HepG2 (cell line): ENCODE measurements around the gene CARS2. TPM values are rescaled to one million over a fixed set of nuclear protein-coding genes. Genes with fewer than 3 reads are reported as not detected.

Experiments used
- ASH2L ChIP-seq: fragments of 300-600, 200-600 bp; sonication (generic); IDR thresholded peaks from 2 replicates; pipeline ENCODE4 v1.7.0; 2017; ENCODE audit warnings: low read depth, mild to moderate bottlenecking, moderate library complexity, mixed read lengths, low read length; ENCODE audit not compliant: insufficient read length
- ATRX ChIP-seq: sonication (generic); formaldehyde crosslinking; IDR thresholded peaks from 2 replicates; pipeline ENCODE4 v1.4.0; 2020; ENCODE audit warnings: missing genetic modification reagents, borderline replicate concordance
- CENPBD1 ChIP-seq: sonication (generic); formaldehyde crosslinking; IDR thresholded peaks from 2 replicates; pipeline ENCODE4 v1.8.0; 2022; ENCODE audit warnings: missing genetic modification reagents, low read depth, mild to moderate bottlenecking, borderline replicate concordance
- CHCHD3 ChIP-seq: sonication (generic); formaldehyde crosslinking; IDR thresholded peaks from 2 replicates; pipeline ENCODE4 v1.8.0; 2022; ENCODE audit warnings: mild to moderate bottlenecking, missing genetic modification reagents, moderate library complexity
- E2F5 ChIP-seq: sonication (generic); formaldehyde crosslinking; conservative IDR thresholded peaks from 2 replicates; pipeline ENCODE4 v1.4.0; 2020; ENCODE audit warnings: missing genetic modification reagents
- FOSL1 ChIP-seq: sonication (generic); formaldehyde crosslinking; IDR thresholded peaks from 2 replicates; pipeline ENCODE4 v1.9.0; 2021; ENCODE audit warnings: missing genetic modification reagents, borderline replicate concordance
- HNRNPLL ChIP-seq: fragments of 200-400 bp; formaldehyde crosslinking; IDR thresholded peaks from 2 replicates; pipeline ENCODE4 v1.6.1; 2017; ENCODE audit warnings: mild to moderate bottlenecking, low read depth, low read length; ENCODE audit not compliant: poor library complexity, severe bottlenecking
- KDM5B ChIP-seq: sonication (generic); formaldehyde crosslinking; IDR thresholded peaks from 2 replicates; pipeline ENCODE4 v1.4.0; 2020; ENCODE audit warnings: missing genetic modification reagents, mild to moderate bottlenecking, borderline replicate concordance
- NKX3-1 ChIP-seq: sonication (generic); formaldehyde crosslinking; IDR thresholded peaks from 2 replicates; pipeline ENCODE4 v1.5.0; 2020; ENCODE audit warnings: missing genetic modification reagents
- PAXIP1 ChIP-seq: sonication (generic); formaldehyde crosslinking; conservative IDR thresholded peaks from 2 replicates; pipeline ENCODE4 v1.4.0; 2020; ENCODE audit warnings: mild to moderate bottlenecking, missing genetic modification reagents, moderate library complexity
- RCOR2 ChIP-seq: IDR thresholded peaks from 2 replicates; pipeline ENCODE4 v1.6.1; 2016; ENCODE audit warnings: missing biosample characterization, missing genetic modification reagents
- SNAI1 ChIP-seq: sonication (generic); formaldehyde crosslinking; IDR thresholded peaks from 2 replicates; pipeline ENCODE4 v1.5.0; 2020; ENCODE audit warnings: mild to moderate bottlenecking, missing genetic modification reagents, borderline replicate concordance
- ZNF282 ChIP-seq: fragments of 450-650 bp; IDR thresholded peaks from 2 replicates; pipeline ENCODE4 v1.6.1; 2018; ENCODE audit not compliant: partially characterized antibody
- ZNF543 ChIP-seq: sonication (generic); formaldehyde crosslinking; IDR thresholded peaks from 2 replicates; pipeline ENCODE4 v1.4.0; 2020; ENCODE audit warnings: mild to moderate bottlenecking, missing genetic modification reagents
- ZNF879 ChIP-seq: sonication (generic); formaldehyde crosslinking; IDR thresholded peaks from 2 replicates; pipeline ENCODE4 v1.8.1; 2023; ENCODE audit warnings: missing genetic modification reagents
- polyA plus RNA-seq, 8 experiments: library from polyadenylated mRNA; depleted of rRNA in 3 of 8; stranded (reverse) in 7 of 8; unstranded in 1 of 8; fragments of >200 nt; fragmentation: Illumina TruSeq in 4 of 8; extraction: Trizol in 4 of 8; gene quantifications; 2 replicates each; pipeline versions ENCODE4 v1.2.1 to v1.2.3, GENCODE V29; 2011 to 2016; ENCODE audit warnings: low read depth in 4 of 8, missing spikeins in 1 of 8, mixed read lengths in 1 of 8; ENCODE audit not compliant: insufficient read depth in 1 of 8
- total RNA-seq, 5 experiments: library from RNA; depleted of rRNA; stranded (reverse); fragments of >200 nt; fragmentation: Illumina TruSeq; extraction: Trizol; gene quantifications; 2 replicates each; pipeline ENCODE4 v1.2.3, GENCODE V29; 2016; ENCODE audit warnings: low read depth in 1 of 5
- TF ChIP-seq, protein P1 (sequence below): sonication (generic); formaldehyde crosslinking; conservative IDR thresholded peaks from 2 replicates; pipeline ENCODE4 v1.8.0; 2022; ENCODE audit warnings: low read depth, missing genetic modification reagents
- TF ChIP-seq, protein P2 (sequence below): sonication (generic); formaldehyde crosslinking; IDR thresholded peaks from 2 replicates; pipeline ENCODE4 v1.5.1; 2020; ENCODE audit warnings: missing genetic modification reagents, mild to moderate bottlenecking, borderline replicate concordance
- TF ChIP-seq, protein P3 (sequence below): sonication (generic); formaldehyde crosslinking; IDR thresholded peaks from 2 replicates; pipeline ENCODE4 v1.8.0; 2022; ENCODE audit warnings: missing genetic modification reagents, mild to moderate bottlenecking, borderline replicate concordance

Gene CARS2
- total and polyA plus RNA-seq, 2 of the 13 experiments (the other 11 are each of a cell fraction or from before 2014, with no cell fraction given), result 41.1 to 59.3 TPM

DNA sequence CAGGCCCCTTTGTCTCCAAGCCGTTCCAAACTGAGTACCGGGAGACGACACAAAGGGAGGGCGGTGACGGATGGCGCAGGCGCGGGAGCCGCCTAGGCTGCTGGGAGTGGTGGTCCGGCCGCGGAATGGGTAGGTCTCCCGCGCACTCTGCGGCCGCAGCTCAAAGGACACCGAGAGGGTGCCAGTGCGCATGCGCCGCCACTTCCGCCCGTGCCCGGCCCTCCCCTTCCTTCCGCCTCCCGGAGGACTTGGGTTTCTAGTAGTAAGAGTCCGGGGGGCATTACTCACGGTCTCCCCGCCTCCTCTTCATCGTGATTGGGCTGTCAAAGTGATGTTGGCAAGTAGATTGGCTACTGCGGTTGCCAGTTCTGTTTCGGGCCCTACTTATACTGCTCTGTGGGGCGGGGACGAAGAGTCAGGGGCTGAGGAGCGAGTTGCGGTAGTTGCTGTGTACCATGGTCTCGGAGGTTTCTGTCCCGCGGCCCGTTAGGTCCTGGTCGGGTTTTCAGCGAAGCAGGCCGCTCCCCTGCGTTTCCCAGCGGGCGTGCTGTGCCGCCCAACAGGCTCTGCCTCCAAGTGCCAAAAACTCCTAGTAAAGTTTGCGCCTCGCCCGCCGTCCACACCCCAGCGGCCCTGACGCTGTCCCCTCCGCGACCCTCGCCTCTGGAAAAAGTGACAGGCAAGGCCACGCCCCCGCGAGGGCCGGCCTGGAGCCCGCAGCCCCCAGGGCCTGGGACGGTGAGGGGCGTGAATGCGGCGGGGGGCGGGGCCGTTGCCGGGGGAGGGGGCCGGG lies 7.1 kb upstream of the CARS2 start (continued):
- TF ChIP-seq NKX3-1 (no peak), E2F5 (CRISPR knock-in tag) (0 out of 2 replicates have a peak, but pooled peaks have one; percentile 10), ZNF543 (CRISPR knock-in tag) (no peak), CHCHD3 (CRISPR knock-in tag) (no peak), KDM5B (CRISPR knock-in tag) (peak; percentile 44; the same call in 1 of the 2 replicates), ATRX (no peak), ZNF282 (no peak), ZNF879 (CRISPR knock-in tag) (no peak), SNAI1 (CRISPR knock-in tag) (no peak), FOSL1 (CRISPR knock-in tag) (no peak), PAXIP1 (CRISPR knock-in tag) (peak; percentile 64; the same call in 1 of the 2 replicates), CENPBD1 (CRISPR knock-in tag) (no peak), RCOR2 (CRISPR knock-in tag) (no peak), HNRNPLL (peak; percentile 97), ASH2L (peak; percentile 67)
- TF ChIP-seq, protein P1, sequence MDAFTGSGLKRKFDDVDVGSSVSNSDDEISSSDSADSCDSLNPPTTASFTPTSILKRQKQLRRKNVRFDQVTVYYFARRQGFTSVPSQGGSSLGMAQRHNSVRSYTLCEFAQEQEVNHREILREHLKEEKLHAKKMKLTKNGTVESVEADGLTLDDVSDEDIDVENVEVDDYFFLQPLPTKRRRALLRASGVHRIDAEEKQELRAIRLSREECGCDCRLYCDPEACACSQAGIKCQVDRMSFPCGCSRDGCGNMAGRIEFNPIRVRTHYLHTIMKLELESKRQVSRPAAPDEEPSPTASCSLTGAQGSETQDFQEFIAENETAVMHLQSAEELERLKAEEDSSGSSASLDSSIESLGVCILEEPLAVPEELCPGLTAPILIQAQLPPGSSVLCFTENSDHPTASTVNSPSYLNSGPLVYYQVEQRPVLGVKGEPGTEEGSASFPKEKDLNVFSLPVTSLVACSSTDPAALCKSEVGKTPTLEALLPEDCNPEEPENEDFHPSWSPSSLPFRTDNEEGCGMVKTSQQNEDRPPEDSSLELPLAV, result no peak
- TF ChIP-seq, protein P2, sequence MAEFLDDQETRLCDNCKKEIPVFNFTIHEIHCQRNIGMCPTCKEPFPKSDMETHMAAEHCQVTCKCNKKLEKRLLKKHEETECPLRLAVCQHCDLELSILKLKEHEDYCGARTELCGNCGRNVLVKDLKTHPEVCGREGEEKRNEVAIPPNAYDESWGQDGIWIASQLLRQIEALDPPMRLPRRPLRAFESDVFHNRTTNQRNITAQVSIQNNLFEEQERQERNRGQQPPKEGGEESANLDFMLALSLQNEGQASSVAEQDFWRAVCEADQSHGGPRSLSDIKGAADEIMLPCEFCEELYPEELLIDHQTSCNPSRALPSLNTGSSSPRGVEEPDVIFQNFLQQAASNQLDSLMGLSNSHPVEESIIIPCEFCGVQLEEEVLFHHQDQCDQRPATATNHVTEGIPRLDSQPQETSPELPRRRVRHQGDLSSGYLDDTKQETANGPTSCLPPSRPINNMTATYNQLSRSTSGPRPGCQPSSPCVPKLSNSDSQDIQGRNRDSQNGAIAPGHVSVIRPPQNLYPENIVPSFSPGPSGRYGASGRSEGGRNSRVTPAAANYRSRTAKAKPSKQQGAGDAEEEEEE (CRISPR knock-in tag), result 0 out of 2 replicates have a peak, but pooled peaks have one; percentile 22
- TF ChIP-seq, protein P3, sequence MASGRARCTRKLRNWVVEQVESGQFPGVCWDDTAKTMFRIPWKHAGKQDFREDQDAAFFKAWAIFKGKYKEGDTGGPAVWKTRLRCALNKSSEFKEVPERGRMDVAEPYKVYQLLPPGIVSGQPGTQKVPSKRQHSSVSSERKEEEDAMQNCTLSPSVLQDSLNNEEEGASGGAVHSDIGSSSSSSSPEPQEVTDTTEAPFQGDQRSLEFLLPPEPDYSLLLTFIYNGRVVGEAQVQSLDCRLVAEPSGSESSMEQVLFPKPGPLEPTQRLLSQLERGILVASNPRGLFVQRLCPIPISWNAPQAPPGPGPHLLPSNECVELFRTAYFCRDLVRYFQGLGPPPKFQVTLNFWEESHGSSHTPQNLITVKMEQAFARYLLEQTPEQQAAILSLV (CRISPR knock-in tag), result no peak; the same call in 1 of the 2 replicates
